SK-N-SH treated with all-trans-retinoic acid at 6 μM for 48 hours (cell line): ENCODE measurements around the gene HDAC5.

Source experiments
- ARNTL ChIP-seq: fragments of 450-650 bp; formaldehyde crosslinking; IDR thresholded peaks from 2 replicates; pipeline ENCODE4 v1.5.0; 2020; ENCODE audit warnings: low read depth, mild to moderate bottlenecking, moderate library complexity, borderline replicate concordance
- BACH2 ChIP-seq: fragments of 250-450 bp; sonication (Bioruptor Pico); IDR thresholded peaks from 2 replicates; pipeline ENCODE4 v1.9.0; 2021; ENCODE audit warnings: mild to moderate bottlenecking, borderline replicate concordance
- ESRRG ChIP-seq: fragments of 250-450 bp; sonication (Bioruptor Pico); IDR thresholded peaks from 2 replicates; pipeline ENCODE4 v1.6.1; 2021; ENCODE audit warnings: mild to moderate bottlenecking
- OSR1 ChIP-seq: fragments of 250-450 bp; sonication (Bioruptor Pico); IDR thresholded peaks from 2 replicates; pipeline ENCODE4 v1.8.0; 2022; ENCODE audit warnings: moderate library complexity, mild to moderate bottlenecking, inconsistent platforms
- PPARA ChIP-seq: fragments of 250-450 bp; sonication (Bioruptor Pico); IDR thresholded peaks from 2 replicates; pipeline ENCODE4 v1.5.0; 2020; ENCODE audit warnings: mild to moderate bottlenecking, borderline replicate concordance
- RARB ChIP-seq: fragments of 250-450 bp; sonication (Bioruptor Pico); IDR thresholded peaks from 2 replicates; pipeline ENCODE4 v1.8.0; 2021; ENCODE audit warnings: mild to moderate bottlenecking, moderate library complexity
- TOX ChIP-seq: fragments of 250-450 bp; sonication (Bioruptor Pico); IDR thresholded peaks from 2 replicates; pipeline ENCODE4 v1.8.0; 2021; ENCODE audit warnings: mild to moderate bottlenecking, moderate library complexity, borderline replicate concordance
- ZFP3 ChIP-seq: fragments of 250-450 bp; sonication (Bioruptor Pico); IDR thresholded peaks from 2 replicates; pipeline ENCODE4 v1.5.0; 2020; ENCODE audit warnings: mild to moderate bottlenecking, moderate library complexity
- ZFP30 ChIP-seq: fragments of 450-650 bp; formaldehyde crosslinking; IDR thresholded peaks from 2 replicates; pipeline ENCODE4 v1.5.0; 2022; ENCODE audit warnings: mild to moderate bottlenecking, moderate library complexity
- TF ChIP-seq, protein P1 (sequence below): fragments of 250-450 bp; sonication (Bioruptor Pico); IDR thresholded peaks from 2 replicates; pipeline ENCODE4 v1.8.0; 2020; ENCODE audit warnings: mild to moderate bottlenecking, moderate library complexity, borderline replicate concordance

DNA sequence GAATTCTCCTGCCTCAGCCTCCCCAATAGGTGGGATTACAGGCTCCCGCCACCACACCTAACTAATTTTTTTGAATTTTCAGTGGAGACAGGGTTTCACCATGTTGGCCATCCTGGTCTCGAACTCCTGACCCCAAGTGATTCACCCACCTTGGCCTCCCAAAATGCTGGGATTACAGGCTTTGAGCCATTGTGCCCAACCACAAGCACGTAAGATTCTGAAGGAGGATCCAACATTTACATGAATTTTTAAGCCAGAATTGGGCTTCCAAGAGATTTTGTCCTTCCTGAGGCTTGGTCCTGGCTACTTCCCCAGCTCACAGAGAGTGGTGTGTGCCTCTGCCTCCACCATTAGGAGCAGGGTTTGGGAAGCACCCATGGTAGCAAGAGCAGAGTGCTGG, 41.8 kb downstream of the HDAC5 start:
- TF ChIP-seq ESRRG (CRISPR knock-in tag) (no peak), PPARA (CRISPR knock-in tag) (no peak), ZFP30 (no peak), BACH2 (CRISPR knock-in tag) (no peak), ZFP3 (CRISPR knock-in tag) (no peak), OSR1 (CRISPR knock-in tag) (no peak), ARNTL (no peak), RARB (CRISPR knock-in tag) (no peak), TOX (CRISPR knock-in tag) (no peak)
- TF ChIP-seq, protein P1, sequence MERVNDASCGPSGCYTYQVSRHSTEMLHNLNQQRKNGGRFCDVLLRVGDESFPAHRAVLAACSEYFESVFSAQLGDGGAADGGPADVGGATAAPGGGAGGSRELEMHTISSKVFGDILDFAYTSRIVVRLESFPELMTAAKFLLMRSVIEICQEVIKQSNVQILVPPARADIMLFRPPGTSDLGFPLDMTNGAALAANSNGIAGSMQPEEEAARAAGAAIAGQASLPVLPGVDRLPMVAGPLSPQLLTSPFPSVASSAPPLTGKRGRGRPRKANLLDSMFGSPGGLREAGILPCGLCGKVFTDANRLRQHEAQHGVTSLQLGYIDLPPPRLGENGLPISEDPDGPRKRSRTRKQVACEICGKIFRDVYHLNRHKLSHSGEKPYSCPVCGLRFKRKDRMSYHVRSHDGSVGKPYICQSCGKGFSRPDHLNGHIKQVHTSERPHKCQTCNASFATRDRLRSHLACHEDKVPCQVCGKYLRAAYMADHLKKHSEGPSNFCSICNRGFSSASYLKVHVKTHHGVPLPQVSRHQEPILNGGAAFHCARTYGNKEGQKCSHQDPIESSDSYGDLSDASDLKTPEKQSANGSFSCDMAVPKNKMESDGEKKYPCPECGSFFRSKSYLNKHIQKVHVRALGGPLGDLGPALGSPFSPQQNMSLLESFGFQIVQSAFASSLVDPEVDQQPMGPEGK (CRISPR knock-in tag): no peak
